ENCODE measurements around the gene LAMC2. TPM values are rescaled to one million over a fixed set of nuclear protein-coding genes. Genes with fewer than 3 reads are reported as not detected.
"Not testable (repeated sequence)": the region's sequence is repeated elsewhere in the genome, so short reads cannot be mapped to it uniquely, and the experiment has no call there.

Gene LAMC2
- total RNA-seq, 1 donor from 2014 or later = 4.5 TPM

DNA sequence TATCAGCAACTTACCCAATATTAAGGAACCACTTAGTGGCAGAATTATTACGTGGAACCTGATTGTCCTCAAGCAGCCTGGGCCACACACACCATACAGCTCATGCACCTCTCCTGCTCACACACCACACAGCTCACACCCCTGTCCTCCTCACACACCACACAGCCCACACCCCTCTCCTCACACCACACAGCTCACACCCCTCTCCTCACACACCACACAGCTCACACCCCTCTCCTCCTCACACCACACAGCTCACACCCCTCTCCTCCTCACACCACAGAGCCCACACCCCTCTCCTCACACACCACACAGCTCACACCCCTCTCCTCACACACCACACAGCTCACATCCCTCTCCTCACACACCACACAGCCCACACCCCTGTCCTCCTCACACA is 36.8 kb upstream of the LAMC2 start:
- DNase-seq (ENCODE audit: low spot score, unreplicated experiment) = no peak
- Mint-ChIP-seq H3K27me3 (no peaks in the 10 kb centered on the region), H3K9me3 (ENCODE audit: low read depth) (no peaks in the 10 kb centered on the region), H3K4me1 (ENCODE audit: low read depth) (peaks cover 4% of the 10 kb centered on the region), H3K36me3 (ENCODE audit: insufficient read depth) (no peaks in the 10 kb centered on the region), H3K27ac (no peak overlapping the region), H3K4me3 (ENCODE audit: low read depth) (no peak overlapping the region)
- TF ChIP-seq, protein P1, sequence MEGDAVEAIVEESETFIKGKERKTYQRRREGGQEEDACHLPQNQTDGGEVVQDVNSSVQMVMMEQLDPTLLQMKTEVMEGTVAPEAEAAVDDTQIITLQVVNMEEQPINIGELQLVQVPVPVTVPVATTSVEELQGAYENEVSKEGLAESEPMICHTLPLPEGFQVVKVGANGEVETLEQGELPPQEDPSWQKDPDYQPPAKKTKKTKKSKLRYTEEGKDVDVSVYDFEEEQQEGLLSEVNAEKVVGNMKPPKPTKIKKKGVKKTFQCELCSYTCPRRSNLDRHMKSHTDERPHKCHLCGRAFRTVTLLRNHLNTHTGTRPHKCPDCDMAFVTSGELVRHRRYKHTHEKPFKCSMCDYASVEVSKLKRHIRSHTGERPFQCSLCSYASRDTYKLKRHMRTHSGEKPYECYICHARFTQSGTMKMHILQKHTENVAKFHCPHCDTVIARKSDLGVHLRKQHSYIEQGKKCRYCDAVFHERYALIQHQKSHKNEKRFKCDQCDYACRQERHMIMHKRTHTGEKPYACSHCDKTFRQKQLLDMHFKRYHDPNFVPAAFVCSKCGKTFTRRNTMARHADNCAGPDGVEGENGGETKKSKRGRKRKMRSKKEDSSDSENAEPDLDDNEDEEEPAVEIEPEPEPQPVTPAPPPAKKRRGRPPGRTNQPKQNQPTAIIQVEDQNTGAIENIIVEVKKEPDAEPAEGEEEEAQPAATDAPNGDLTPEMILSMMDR (IDR thresholded peaks at IDR 0.05; ENCODE audit: unreplicated experiment) = no peak

DNA sequence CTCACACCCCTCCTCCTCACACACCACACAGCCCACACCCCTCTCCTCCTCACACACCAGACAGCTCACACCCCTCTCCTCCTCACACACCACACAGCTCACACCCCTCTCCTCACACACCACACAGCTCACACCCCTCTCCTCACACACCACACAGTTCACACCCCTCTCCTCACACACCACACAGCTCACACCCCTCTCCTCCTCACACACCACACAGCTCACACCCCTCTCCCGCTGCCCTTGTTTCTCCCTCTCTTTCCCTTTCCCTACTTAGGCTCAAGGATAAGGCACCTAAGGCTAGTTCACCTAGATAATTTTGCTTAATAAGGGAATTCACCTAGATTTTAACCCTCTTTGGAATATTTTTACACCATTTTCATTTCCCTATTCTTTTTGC is 36.0 kb upstream of the LAMC2 start:
- not testable (repeated sequence) for H3K9me3 Mint-ChIP-seq (ENCODE audit: low read depth); H3K27ac Mint-ChIP-seq; H3K27me3 Mint-ChIP-seq; H3K36me3 Mint-ChIP-seq (ENCODE audit: insufficient read depth); DNase-seq (ENCODE audit: low spot score, unreplicated experiment); H3K4me3 Mint-ChIP-seq (ENCODE audit: low read depth); H3K4me1 Mint-ChIP-seq (ENCODE audit: low read depth)

DNA sequence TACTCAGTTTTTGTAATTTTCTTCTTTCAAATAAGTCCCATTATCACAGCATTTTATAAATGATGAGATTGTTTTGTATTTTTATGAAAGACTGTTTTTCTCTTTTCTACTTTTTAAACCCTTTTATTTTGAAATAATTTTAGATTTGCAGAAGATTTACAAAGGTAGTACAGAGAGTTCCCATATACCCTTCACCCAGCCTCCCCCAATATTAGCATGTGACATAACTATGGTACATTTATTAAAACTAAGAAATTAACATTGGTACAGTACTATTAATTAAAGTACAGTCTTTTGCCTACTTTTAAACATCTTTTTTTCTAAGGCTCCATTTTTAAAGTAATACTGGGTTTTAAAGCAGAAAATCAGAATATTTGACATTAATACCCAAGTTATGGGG is 35.6 kb upstream of the LAMC2 start:
- no peak for DNase-seq (ENCODE audit: low spot score, unreplicated experiment)
- Mint-ChIP-seq H3K27me3 (no peaks in the 10 kb centered on the region), H3K4me1 (ENCODE audit: low read depth) (peaks cover 4% of the 10 kb centered on the region), H3K27ac (no peak overlapping the region), H3K4me3 (ENCODE audit: low read depth) (no peak overlapping the region), H3K36me3 (ENCODE audit: insufficient read depth) (no peaks in the 10 kb centered on the region), H3K9me3 (ENCODE audit: low read depth) (no peaks in the 10 kb centered on the region)
- TF ChIP-seq, protein P1 (IDR thresholded peaks at IDR 0.05; ENCODE audit: unreplicated experiment) = no peak

DNA sequence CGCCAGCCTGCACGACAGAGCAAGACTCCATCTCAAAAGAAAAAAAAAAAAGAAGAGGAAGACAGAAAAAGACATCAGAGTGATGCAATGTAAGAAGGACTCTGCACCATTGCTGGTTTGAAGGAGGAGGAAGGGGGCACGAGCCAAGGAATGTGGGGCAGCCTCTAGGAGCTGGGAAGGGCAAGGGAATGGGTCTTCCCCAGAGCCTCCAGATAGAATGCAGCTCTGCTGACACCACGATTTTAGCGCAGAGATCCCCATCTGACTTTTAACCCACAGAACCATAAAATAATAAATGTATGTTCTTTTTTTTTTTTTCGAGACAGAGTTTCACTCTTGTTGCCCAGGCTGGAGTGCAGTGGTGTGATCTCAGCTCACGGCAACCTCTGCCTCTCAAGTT is 33.9 kb upstream of the LAMC2 start:
- DNase-seq (ENCODE audit: low spot score, unreplicated experiment) = no peak
- no peak overlapping the region for H3K27ac Mint-ChIP-seq

GRCh38 chr1:183155939-183156338 is 30.1 kb upstream of the LAMC2 start:
- no peak overlapping the region for H3K4me3 Mint-ChIP-seq (ENCODE audit: low read depth)
- no peaks in the 10 kb centered on the region for H3K4me1 Mint-ChIP-seq (ENCODE audit: low read depth)
- no peak overlapping the region for H3K27ac Mint-ChIP-seq
- DNase-seq (ENCODE audit: low spot score, unreplicated experiment) = no peak
- H3K9me3 Mint-ChIP-seq (ENCODE audit: low read depth) = no peaks in the 10 kb centered on the region
- TF ChIP-seq, protein P1 (IDR thresholded peaks at IDR 0.05; ENCODE audit: unreplicated experiment) = no peak
- H3K36me3 Mint-ChIP-seq (ENCODE audit: insufficient read depth) = no peaks in the 10 kb centered on the region
- no peaks in the 10 kb centered on the region for H3K27me3 Mint-ChIP-seq

More for the DNA sequence above, 33.9 kb upstream of the LAMC2 start:
- Mint-ChIP-seq H3K27me3 (no peaks in the 10 kb centered on the region), H3K4me1 (ENCODE audit: low read depth) (peaks cover 4% of the 10 kb centered on the region), H3K36me3 (ENCODE audit: insufficient read depth) (no peaks in the 10 kb centered on the region), H3K9me3 (ENCODE audit: low read depth) (no peaks in the 10 kb centered on the region), H3K4me3 (ENCODE audit: low read depth) (no peak overlapping the region)
- TF ChIP-seq, protein P1 (IDR thresholded peaks at IDR 0.05; ENCODE audit: unreplicated experiment) = no peak

DNA sequence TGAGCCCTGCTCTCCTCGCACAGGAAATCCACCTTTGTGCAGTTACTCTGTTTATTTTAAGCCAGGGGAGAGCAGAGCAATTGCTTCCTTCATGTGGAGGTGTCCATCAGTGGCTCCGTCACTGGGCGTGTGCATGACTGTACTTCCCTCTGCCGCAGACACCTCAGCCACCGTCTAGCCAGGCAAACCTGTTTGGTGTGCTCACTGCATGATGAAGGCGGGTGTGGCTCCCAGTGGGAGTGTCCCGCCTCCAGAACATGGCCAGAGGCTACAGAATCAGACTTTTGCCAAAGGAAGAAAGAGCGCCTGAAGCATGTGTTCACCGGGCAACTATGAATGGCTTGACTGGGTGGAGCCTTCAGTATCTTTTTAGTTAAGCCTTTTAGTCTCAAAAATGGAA is 26.1 kb upstream of the LAMC2 start:
- DNase-seq (ENCODE audit: low spot score, unreplicated experiment) = peak; percentile 10
- peaks cover 1% of the 10 kb centered on the region for H3K4me1 Mint-ChIP-seq (ENCODE audit: low read depth)
- H3K9me3 Mint-ChIP-seq (ENCODE audit: low read depth) = no peaks in the 10 kb centered on the region
- H3K36me3 Mint-ChIP-seq (ENCODE audit: insufficient read depth) = no peaks in the 10 kb centered on the region
- no peak overlapping the region for H3K4me3 Mint-ChIP-seq (ENCODE audit: low read depth)
- TF ChIP-seq, protein P1 (IDR thresholded peaks at IDR 0.05; ENCODE audit: unreplicated experiment) = no peak
- H3K27ac Mint-ChIP-seq = no peak overlapping the region
- H3K27me3 Mint-ChIP-seq = no peaks in the 10 kb centered on the region
